ENCODE results near the gene PSKH1.
"Not testable (repeated sequence)": the region's sequence is repeated elsewhere in the genome, so short reads cannot be mapped to it uniquely, and the experiment has no call there.

The PSKH1 gene

DNA sequence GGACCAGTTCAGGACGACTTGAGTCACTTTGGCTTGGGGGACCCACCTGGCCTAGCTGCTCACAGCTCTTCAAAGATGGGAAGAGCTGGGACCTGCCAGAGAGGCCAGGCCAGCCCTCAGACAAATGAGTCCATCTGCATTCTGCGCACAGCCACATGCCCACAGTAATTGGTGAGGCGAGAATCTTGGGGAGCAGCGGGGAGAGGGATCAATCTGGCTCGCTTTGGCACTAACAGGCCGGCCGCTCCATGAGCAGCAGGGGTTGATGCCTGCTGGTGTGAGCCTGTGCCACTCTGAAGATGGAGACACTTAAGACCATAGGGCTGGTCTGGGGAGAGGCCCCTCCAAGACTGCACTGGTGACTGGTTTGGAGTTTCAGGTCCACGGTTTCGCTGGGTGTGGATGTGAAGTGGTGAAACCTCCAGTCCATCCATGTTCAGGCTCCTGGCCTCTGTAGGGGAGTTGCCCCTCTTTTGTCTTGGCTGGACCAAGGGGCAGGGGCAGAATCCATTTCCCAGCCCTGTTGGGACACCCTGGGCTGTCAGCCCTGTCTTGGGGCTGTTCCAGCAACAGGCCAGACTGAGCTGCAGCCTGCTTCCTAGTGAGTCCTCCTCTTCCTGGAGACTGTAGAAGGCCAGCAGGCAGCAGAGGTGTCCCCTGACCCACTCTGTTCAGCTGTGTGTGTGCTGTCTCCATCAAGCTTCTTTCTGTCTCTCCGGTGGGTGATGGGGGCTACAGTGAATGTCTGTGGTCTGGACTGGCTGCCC is 31.3 kb downstream of the PSKH1 start:
- no peak for DNase-seq (ENCODE audit: low read depth in 2 of 2)

DNA sequence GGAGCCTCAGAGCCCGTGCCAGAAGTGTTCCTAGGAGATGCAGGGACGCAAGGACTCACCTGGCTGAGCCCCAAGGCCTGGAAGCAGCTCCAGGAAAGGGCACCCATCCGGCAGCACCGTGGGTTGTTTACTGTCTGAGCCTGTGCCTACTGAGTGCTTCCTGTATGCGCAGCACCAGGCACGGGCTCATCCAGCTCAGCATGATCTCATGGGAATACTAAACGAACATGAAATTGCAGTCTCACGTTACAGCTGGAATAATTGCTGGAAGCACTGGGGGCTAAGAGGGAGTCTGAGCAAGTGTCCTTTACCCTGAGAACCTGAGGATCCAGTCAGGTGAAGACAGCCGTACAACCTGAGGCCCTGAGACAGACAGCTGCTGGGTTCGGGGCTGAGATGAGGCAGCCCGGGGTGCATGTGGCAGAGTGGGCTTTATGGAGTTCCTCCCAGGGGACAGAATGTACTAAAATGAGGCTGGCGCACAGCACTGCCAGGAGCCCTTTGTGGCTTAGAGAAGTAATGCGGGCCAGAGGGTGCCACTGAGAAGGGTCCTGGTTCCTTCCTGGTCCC is 33.2 kb downstream of the PSKH1 start:
- DNase-seq (ENCODE audit: low read depth in 2 of 2): no peak

DNA sequence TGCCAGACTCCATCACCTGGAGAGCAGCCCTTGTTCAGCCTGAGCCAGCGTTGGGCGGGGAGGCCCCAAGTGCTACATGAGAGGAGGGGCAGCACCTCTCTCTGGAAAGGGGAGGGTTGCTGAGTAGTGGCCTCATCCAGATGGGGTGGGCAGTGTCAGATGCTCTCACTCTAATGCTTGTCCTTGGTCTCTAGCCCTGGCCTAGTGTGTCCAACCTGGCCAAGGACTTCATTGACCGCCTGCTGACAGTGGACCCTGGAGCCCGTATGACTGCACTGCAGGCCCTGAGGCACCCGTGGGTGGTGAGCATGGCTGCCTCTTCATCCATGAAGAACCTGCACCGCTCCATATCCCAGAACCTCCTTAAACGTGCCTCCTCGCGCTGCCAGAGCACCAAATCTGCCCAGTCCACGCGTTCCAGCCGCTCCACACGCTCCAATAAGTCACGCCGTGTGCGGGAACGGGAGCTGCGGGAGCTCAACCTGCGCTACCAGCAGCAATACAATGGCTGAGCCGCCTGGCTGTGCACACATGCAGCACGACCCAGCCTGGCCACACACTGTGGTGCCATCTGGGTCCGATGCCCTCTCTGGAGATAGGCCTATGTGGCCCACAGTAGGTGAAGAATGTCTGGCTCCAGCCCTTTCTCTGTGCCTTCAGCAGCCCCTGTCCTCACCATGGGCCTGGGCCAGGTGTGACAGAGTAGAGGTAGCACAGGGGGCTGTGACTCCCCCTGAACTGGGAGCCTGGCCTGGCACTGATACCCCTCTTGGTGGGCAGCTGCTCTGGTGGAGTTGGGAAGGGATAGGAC is 34.3 kb downstream of the PSKH1 start:
- no peak for DNase-seq (ENCODE audit: low read depth in 2 of 2)

DNA sequence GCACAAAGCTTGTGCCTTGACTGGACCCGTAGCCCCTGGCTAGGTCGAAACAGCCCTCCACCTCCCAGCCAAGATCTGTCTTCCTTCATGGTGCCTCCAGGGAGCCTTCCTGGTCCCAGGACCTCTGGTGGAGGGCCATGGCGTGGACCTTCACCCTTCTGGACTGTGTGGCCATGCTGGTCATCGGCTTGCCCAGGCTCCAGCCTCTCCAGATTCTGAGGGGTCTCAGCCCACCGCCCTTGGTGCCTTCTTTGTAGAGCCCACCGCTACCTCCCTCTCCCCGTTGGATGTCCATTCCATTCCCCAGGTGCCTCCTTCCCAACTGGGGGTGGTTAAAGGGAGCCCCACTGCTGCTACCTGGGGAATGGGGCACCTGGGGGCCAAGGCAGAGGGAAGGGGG is 35.1 kb downstream of the PSKH1 start:
- no peak for DNase-seq (ENCODE audit: low read depth in 2 of 2)

DNA sequence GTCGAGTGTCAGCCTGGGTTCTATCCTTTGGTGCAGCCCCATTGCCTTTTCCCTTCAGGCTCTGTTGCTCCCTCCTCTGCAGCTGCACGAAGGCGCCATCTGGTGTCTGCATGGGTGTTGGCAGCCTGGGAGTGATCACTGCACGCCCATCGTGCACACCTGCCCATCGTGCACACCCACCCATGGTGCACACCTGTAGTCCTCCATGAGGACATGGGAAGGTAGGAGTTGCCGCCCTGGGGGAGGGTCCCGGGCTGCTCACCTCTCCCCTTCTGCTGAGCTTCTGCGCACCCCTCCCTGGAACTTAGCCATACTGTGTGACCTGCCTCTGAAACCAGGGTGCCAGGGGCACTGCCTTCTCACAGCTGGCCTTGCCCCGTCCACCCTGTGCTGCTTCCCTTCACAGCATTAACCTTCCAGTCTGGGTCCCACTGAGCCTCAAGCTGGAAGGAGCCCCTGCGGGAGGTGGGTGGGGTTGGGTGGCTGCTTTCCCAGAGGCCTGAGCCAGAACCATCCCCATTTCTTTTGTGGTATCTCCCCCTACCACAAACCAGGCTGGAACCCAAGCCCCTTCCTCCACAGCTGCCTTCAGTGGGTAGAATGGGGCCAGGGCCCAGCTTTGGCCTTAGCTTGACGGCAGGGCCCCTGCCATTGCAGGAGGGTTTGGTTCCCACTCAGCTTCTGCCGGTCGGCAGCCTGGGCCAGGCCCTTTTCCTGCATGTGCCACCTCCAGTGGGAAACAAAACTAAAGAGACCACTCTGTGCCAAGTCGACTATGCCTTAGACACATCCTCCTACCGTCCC is 35.7 kb downstream of the PSKH1 start:
- DNase-seq (ENCODE audit: low read depth in 2 of 2): peak; percentile 36 to 55

DNA sequence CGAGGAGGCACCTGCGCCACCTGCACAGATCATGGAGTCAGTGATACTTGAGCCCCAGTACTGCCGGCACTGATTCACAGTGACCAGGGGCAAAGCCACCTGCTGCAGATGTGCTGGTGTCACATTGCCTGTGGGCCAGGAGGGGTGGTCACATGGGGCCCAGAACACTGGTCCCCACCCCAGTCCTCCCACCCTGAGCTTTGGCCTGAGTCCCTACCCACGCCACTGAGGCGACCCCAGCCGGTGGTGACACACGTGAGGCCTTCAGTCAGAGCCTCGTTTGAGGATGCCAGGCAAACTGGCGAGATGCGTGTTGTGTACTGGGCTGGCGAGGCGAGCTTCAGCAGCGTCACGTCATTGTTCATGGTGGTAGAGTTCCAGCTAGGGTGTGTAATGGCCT is 37.1 kb downstream of the PSKH1 start:
- DNase-seq (ENCODE audit: low read depth in 2 of 2): no peak

DNA sequence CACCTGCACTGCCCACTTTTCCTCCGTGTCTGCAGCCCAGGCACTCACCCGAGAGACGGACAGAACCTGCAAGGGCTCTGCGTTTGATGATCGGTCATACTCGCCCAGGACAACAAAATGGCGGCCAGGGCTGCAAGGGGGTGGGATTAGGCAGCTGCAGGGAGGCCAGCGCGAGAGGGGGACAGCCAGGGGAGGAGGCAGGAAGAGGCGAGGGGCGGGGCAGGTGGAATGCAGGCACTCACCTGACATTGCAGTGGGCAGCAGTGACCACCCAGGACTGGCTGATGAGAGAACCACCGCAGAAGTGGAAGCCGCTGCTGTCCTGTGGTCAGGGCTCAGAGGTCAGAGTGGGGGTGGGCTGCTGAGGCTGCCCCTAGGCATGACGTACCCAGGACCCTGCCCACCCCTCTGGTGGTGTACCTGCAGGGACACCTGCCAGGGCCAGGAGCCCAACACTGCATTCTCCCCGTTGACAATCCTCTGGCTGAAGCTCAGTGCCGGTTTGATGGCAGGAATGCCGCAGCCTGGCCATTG is 37.7 kb downstream of the PSKH1 start:
- no peak for DNase-seq (ENCODE audit: low read depth in 2 of 2)

DNA sequence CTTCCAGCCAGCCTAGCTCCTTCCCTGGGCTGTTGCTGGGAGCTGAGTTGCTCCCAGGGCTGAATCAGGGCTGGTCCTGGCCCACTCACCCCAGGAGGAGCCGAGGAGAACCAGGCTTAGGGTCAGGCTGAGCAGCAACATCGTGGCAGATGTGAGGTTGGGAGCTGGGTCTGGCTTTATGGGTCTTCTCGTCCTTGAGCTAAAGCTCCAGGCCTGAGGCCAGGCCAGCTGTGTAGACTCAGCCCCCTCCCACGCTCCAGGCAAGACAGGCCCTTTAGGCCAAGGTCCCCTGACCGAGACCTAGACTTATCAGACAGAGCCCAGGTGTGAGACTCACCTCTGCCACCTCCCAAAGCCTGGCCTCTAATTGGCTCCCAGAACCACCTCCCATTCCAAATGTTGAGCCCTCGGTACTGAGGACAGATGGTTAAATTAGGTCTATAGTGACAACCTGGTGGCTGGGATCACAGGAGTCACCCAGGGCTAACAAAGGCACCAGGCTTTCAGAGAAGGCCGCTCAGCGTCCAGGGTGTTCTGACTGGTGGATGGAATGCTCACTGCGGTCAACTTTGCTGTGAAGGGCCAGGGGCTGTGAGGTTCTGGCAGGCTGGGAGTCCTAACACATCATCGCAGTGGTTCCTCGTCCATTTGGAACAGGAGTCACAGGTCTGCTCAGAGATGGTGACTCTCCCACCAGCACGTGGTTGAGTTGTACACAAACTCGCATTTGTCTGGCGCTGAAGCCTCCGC is 38.8 kb downstream of the PSKH1 start, which contains the start of gene CTRL:
TSS of gene CTRL (minus strand) at position 151 of the 750 bp plus-strand sequence. CDS start at position 141, 10 bp downstream.
- no peak for DNase-seq (ENCODE audit: low read depth in 2 of 2)

DNA sequence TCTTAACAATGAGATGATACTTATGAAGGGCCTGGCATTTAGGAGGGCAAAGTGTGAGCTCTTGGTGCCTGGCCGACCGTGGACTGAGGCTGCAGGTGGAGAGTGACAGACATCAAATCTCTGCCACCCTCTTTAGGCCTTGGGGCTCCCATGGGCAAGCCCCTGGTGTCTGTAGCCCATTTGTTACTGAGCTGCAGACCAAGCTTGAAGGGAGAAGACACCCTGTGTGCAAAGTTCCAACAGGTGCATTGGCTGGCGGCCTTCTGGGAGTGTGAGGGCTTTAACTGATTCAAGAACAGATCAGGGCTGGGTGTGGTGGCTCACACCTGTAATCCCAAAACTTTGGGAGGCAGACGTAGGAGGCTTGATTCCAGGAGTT is 39.4 kb downstream of the PSKH1 start:
- no peak for DNase-seq (ENCODE audit: low read depth in 2 of 2)

DNA sequence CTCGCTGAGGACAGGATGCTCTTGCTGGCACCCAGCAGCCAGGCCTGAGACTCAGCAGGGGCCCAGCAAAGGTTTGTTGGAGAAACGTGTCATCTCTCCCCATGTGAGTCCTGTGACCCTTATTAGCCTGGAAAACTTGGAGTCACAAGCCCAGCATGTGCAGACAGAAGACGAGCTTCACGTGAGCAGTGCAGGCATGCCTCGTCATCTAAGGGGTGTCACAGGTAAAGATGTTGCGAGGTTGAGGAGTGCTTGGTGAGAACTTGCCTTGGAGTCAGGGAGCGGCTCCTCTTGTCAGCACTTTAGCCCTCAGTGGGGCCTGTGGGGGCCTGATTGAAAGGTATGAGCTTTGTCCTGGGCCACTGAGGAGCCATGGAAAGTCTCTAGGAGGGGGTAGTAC is 40.8 kb downstream of the PSKH1 start:
- no peak for DNase-seq (ENCODE audit: low read depth in 2 of 2)

DNA sequence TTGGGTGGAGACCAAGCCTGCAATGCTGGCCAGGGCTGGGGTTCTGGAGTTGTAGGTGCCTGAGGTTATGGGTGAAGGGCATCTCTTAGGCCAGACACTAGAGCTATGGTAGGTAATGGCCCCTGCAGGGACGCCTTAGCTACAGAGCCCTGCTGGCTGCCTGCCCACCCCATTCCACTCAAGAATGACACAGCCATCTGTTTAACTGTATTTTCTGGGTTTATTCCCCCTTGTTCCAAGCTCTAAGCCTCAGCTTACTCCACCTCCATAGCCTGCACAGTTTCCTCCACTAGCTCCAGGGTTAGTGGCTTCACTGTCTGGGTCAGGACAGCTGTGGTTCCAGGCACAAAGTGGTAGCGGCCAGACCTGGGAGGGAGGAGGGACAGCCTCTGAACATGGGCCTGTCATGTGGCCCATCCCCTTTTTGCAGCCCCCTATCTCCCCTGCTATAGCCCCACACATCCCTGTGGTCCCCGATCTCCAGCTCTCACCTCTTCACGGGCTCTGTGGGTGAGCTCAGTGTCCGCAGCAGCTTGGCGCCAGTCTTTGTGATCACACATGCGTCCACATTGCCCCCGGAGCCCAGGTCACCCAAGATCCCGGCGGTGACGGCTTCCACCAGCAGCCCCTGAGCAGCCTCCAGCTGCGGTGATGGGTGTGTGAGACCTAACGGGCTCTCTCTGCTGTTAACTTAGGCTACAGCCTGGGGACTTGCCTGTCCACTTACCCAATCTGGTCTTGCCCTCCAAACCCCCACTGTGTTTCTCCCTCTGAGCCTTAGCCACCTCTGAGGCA is 41.4 kb downstream of the PSKH1 start:
- no peak for DNase-seq (ENCODE audit: low read depth in 2 of 2)

DNA sequence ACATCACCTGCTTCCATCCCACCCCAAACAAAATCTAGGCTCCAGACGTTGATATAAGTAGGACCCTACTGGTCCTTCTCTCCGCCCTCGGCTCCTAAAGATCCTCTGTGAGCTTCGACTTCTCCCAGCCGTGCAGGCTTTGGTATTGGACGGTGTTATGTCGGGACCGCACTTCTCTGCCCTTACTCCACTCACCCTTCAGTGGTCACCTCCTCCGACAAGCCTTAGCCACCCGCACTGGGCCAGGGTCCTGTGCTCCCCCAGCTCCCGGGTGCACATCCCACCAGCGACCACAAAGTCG is 42.0 kb downstream of the PSKH1 start:
- no peak for DNase-seq (ENCODE audit: low read depth in 2 of 2)

DNA sequence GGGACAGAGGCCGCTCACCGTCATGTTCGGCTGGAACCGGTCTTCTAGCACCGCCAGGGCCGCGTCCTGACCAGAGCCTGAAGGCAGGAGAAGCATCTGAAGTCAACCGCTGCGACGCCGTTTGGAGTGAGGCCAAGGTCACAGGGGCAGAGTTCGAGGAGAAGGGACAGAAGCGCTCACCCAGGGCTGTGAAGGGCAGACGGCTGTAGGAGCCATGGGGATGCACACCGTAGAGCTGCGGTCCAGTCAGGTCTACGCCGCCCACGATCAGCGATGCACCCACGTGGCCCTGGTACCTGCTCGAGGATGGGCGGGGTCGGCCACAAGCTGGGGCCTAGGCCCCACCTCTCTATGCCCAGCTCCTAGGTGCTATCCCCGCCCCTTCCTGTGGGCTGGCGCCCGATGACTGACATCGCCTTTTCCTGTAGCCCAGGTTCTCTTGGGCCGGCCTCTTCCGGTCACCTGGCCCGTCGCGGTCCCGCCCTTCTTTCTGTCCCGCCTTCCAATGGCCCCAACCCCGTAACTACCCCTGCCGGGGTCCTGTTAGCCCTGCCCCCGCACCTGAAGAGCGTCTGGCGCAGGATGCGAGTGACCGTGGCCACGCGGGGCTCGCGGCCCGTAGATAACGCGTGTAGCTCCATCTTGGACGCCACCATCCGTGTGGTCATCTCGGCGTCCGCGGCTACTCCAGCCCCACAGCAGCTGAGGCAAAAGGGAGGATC is 42.5 kb downstream of the PSKH1 start:
- DNase-seq (ENCODE audit: low read depth in 2 of 2): peak; percentile 89 to 93

DNA sequence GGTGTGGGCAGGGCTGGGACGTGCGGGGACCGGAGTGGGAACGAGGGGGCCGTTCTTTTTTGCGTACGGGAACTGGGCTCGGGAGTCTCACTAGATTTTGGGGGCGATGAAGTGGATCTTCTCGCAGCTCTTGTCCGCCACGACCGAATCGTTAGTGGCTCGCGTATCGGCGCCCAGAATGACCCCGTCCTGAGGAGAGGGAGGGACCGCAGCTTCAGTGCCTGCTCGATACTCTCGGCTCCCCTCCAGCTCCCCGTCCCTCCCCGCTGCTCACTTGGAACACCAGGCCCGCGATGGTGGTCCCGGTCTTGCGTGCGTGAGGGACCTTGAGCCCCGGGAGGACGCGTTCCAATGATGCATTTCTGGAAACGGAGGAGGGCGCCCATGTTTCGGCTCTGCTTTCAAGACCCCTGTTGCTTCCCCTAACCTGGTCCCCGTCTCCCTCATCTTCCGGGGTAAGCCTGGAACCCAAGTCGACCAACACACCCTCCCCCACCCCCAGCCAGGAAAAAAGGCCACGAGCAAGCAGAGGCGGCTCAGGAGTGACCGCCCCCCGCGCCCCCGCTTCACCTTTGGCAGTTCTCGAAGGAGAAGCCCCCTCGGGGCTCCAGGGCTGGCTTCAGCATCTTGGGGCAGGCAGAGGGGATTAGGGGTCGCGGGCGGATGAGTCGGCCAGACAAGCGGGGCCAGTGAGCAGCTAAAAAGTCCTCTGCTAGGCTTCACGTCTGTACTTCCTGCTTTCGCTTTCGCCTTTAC is 43.2 kb downstream of the PSKH1 start, which contains the start of gene PSMB10:
TSS of gene PSMB10 (minus strand) at position 727 of the 756 bp plus-strand sequence. CDS start at position 626, 101 bp downstream.
- no peak for DNase-seq (ENCODE audit: low read depth in 2 of 2)

DNA sequence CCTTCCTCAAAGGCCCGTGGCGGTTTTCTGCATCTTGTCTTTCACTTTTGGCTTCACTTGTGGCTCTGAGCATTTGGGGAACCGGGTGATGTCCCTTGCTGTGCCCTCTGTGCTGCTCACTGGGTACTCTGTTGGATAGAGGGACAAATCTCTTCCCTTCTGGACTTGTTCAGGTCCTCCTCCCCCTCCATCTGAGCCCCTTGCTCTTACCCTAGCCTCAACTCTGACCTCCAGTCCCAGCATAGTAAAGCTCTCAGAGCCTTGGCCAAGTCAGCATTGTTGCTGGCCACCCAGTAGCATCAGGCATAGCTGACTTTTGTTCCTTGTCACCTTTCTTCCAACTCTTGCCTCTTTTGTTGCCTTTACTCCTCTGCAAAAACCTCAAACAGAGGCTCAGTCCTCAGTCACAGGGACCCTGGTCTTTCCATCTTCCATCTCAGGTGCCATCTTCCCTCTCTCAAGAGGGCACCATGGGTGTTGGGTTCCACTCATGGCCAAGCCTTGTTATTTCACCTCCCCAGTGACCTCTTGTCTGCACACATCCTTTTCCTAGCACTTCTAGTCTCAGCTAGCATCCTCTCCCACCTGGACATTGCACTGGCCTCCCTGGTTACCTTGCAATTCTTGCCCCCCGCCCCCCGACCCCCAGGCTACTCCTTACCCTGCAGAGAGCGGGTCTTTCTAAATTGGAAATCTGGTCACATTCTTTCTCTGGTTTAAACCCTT is 44.0 kb downstream of the PSKH1 start:
- peak; percentile 56 to 68 for DNase-seq (ENCODE audit: low read depth in 2 of 2)

DNA sequence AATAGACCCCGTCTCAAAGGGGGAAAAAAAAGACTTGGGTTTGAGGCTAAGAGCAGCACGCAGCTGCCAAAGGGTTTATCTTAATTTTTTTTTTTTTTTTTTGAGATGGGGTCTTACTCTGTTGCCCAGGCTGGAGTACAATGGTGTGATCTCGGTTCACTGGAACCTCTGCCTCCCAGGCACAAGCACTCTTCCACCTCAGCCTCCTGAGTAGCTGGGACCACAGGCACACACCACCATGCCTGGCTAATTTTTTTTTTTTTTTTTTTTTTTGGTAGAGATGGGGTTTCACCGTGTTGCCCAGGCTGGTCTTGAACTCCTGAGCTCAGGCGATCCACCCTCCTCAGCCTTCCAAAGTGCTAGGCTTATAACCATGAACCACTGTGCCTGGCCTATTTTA is 44.7 kb downstream of the PSKH1 start:
- DNase-seq (ENCODE audit: low read depth in 2 of 2): not testable (repeated sequence)

DNA sequence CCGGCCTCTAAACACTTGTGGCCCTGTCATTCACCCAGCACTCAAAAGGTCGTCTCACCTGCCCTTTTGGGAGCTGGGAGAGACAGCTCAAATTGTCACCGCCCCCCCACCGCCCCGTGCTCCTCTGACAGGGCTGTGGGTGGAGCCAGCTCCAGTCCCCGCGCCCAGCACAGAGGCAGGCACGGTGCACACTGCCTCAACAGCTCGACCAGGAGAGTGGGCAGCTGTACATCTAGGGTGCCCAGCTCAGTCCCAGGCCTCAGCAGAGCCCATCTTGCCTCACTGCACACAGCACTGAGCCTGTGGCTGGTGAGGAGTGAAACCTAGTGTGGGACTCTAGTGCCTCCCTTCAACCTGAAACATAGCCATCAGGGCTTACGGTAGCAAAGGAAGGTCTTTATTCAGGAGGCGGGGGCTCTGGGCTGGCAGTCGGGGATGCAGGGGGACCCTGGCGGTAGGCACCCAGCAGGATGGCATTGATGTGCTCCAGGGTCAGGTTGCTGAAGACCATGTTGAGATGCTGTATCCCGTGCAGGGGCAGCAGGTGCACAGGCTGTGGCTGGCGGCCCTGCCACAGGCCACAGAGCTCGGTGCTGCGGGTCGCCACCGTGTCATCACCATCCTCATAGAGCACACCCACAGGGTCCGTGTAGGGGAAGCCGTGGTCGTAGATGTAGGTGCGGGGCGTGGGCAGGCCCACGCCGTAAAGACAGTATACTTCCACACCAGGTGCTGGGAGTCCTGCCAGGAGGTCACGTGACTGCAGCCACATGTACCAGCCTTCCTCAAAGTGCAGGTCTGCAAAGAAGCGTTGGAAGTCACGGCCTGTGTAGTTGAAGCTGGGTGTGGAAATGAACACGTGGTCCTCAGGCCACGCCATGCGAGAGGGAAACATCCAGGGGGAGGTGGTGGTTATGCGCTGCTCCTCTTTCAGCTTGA is 46.7 kb downstream of the PSKH1 start:
- DNase-seq (ENCODE audit: low read depth in 2 of 2): no peak
